Measurements from ENCODE around the gene SRCAP. TPM values are rescaled to one million over a fixed set of nuclear protein-coding genes. Genes with fewer than 3 reads are reported as not detected.

The SRCAP gene
- total RNA-seq, 1 experiment from 2014 or later, result 58.5 TPM

DNA sequence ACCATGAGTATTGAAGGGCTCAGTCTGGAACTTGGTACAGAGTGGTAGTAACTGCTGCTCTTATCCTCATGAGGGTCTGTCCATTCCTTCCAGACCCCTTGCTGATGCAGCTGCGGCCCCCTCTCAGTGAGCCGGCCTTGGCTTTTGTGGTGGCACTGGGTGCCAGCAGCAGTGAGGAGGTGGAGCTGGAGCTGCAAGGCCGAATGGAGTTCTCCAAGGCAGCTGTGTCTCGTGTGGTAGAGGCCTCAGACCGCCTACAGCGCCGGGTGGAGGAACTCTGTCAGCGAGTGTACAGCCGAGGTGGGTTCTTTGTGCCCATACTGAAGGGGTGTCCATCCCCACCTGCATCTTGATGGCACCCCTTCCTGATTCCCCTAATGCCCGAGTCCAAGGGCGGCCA, 65.1 kb downstream of the SRCAP start:
- H3K36me3 Mint-ChIP-seq, result peaks cover 62% of the 10 kb centered on the region
- no peak for TF ChIP-seq OVOL2 (CRISPR knock-in tag; IDR thresholded peaks at IDR 0.05; ENCODE audit: borderline replicate concordance)
- TF ChIP-seq, protein P1, sequence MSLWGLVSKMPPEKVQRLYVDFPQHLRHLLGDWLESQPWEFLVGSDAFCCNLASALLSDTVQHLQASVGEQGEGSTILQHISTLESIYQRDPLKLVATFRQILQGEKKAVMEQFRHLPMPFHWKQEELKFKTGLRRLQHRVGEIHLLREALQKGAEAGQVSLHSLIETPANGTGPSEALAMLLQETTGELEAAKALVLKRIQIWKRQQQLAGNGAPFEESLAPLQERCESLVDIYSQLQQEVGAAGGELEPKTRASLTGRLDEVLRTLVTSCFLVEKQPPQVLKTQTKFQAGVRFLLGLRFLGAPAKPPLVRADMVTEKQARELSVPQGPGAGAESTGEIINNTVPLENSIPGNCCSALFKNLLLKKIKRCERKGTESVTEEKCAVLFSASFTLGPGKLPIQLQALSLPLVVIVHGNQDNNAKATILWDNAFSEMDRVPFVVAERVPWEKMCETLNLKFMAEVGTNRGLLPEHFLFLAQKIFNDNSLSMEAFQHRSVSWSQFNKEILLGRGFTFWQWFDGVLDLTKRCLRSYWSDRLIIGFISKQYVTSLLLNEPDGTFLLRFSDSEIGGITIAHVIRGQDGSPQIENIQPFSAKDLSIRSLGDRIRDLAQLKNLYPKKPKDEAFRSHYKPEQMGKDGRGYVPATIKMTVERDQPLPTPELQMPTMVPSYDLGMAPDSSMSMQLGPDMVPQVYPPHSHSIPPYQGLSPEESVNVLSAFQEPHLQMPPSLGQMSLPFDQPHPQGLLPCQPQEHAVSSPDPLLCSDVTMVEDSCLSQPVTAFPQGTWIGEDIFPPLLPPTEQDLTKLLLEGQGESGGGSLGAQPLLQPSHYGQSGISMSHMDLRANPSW (CRISPR knock-in tag; conservative IDR thresholded peaks at IDR 0.05; ENCODE audit: low read depth), result no peak
- H3K4me1 Mint-ChIP-seq, result peaks cover 21% of the 10 kb centered on the region
- no peaks in the 10 kb centered on the region for H3K9me3 Mint-ChIP-seq
- DNase-seq (ENCODE audit: low spot score) (no peak), ATAC-seq (no peak)
- H3K27ac Mint-ChIP-seq, result no peak overlapping the region
- peak overlapping the region; percentile 94 for H3K4me3 Mint-ChIP-seq
- H3K27me3 Mint-ChIP-seq (ENCODE audit: low read depth), result no peaks in the 10 kb centered on the region
- CTCF ChIA-PET, result no interaction called here
- POLR2A ChIA-PET, result no interaction called here

DNA sequence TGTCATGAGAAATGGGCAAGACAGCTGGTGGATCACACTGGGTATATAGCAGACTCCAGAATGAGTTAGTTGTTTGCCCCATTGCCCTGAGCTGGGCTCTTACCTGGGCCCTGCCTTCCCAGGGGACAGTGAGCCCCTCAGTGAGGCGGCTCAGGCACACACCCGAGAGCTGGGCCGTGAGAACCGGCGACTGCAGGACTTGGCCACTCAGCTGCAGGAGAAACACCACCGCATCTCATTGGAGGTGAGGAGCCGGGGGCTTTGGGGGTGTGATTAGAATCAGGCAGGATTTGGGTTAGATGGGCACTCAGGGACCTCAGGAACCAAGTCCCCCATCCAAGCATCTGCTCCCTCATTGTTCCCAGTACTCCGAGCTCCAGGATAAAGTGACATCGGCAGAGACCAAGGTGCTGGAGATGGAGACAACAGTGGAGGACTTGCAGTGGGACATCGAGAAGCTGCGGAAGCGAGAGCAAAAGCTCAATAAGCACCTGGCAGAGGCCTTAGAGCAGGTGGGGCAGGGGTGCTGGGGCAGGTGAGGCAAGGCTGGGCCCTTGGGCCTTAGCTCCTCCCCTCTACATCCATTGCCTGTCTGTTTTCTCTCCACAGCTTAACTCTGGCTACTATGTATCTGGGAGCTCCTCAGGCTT, 66.0 kb downstream of the SRCAP start:
- Mint-ChIP-seq H3K9me3 (no peaks in the 10 kb centered on the region), H3K27ac (no peak overlapping the region), H3K4me1 (peaks cover 21% of the 10 kb centered on the region), H3K36me3 (peaks cover 69% of the 10 kb centered on the region), H3K4me3 (no peak overlapping the region), H3K27me3 (ENCODE audit: low read depth) (no peaks in the 10 kb centered on the region)
- POLR2A ChIA-PET, result no interaction called here
- CTCF ChIA-PET, result no interaction called here
- TF ChIP-seq, protein P2, sequence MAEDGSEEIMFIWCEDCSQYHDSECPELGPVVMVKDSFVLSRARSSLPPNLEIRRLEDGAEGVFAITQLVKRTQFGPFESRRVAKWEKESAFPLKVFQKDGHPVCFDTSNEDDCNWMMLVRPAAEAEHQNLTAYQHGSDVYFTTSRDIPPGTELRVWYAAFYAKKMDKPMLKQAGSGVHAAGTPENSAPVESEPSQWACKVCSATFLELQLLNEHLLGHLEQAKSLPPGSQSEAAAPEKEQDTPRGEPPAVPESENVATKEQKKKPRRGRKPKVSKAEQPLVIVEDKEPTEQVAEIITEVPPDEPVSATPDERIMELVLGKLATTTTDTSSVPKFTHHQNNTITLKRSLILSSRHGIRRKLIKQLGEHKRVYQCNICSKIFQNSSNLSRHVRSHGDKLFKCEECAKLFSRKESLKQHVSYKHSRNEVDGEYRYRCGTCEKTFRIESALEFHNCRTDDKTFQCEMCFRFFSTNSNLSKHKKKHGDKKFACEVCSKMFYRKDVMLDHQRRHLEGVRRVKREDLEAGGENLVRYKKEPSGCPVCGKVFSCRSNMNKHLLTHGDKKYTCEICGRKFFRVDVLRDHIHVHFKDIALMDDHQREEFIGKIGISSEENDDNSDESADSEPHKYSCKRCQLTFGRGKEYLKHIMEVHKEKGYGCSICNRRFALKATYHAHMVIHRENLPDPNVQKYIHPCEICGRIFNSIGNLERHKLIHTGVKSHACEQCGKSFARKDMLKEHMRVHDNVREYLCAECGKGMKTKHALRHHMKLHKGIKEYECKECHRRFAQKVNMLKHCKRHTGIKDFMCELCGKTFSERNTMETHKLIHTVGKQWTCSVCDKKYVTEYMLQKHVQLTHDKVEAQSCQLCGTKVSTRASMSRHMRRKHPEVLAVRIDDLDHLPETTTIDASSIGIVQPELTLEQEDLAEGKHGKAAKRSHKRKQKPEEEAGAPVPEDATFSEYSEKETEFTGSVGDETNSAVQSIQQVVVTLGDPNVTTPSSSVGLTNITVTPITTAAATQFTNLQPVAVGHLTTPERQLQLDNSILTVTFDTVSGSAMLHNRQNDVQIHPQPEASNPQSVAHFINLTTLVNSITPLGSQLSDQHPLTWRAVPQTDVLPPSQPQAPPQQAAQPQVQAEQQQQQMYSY (CRISPR knock-in tag; IDR thresholded peaks at IDR 0.05), result no peak
- TF ChIP-seq ZNF317 (CRISPR knock-in tag; IDR thresholded peaks at IDR 0.05; ENCODE audit: borderline replicate concordance, low read depth), result no peak
- no peak for TF ChIP-seq PRRX2 (CRISPR knock-in tag; IDR thresholded peaks at IDR 0.05)
- TF ChIP-seq, protein P3, sequence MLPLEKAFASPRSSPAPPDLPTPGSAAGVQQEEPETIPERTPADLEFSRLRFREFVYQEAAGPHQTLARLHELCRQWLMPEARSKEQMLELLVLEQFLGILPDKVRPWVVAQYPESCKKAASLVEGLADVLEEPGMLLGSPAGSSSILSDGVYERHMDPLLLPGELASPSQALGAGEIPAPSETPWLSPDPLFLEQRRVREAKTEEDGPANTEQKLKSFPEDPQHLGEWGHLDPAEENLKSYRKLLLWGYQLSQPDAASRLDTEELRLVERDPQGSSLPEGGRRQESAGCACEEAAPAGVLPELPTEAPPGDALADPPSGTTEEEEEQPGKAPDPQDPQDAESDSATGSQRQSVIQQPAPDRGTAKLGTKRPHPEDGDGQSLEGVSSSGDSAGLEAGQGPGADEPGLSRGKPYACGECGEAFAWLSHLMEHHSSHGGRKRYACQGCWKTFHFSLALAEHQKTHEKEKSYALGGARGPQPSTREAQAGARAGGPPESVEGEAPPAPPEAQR (CRISPR knock-in tag; IDR thresholded peaks at IDR 0.05), result no peak
- TF ChIP-seq, protein P4, sequence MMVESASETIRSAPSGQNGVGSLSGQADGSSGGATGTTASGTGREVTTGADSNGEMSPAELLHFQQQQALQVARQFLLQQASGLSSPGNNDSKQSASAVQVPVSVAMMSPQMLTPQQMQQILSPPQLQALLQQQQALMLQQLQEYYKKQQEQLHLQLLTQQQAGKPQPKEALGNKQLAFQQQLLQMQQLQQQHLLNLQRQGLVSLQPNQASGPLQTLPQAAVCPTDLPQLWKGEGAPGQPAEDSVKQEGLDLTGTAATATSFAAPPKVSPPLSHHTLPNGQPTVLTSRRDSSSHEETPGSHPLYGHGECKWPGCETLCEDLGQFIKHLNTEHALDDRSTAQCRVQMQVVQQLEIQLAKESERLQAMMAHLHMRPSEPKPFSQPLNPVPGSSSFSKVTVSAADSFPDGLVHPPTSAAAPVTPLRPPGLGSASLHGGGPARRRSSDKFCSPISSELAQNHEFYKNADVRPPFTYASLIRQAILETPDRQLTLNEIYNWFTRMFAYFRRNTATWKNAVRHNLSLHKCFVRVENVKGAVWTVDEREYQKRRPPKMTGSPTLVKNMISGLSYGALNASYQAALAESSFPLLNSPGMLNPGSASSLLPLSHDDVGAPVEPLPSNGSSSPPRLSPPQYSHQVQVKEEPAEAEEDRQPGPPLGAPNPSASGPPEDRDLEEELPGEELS (CRISPR knock-in tag; IDR thresholded peaks at IDR 0.05), result no peak
- no peak for TF ChIP-seq SMAD4 (CRISPR knock-in tag; IDR thresholded peaks at IDR 0.05)
- TF ChIP-seq CREM (CRISPR knock-in tag; IDR thresholded peaks at IDR 0.05), result no peak
- TF ChIP-seq NFATC4 (CRISPR knock-in tag; IDR thresholded peaks at IDR 0.05), result no peak
- ATAC-seq (no peak), DNase-seq (ENCODE audit: low spot score) (no peak)

DNA sequence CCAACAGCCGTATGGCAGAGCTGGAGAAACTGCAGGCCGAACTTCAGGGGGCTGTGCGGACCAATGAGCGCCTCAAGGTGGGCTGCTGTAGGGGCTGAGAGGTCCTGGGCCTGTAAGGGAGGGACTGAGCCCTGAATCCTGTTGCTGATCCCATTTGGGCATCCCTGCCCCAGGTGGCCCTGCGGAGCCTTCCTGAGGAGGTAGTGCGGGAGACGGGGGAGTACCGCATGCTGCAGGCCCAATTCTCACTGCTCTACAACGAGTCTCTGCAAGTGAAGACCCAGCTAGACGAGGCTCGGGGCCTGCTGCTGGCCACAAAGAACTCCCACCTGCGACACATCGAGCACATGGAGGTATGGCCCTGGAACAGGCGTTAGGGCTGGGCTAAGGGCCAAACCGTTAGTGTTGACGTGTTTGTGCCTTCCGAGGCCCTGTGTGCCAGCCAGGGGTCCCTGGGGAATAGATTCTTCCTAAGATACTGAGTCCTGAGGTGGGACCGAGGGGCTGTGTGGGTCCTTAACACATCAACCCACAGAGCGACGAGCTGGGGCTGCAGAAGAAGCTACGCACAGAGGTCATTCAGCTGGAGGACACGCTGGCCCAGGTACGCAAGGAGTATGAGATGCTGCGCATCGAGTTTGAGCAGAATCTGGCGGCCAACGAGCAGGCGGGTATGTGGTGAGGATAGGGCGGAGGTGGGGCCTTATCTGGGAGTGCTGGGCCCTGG, 67.4 kb downstream of the SRCAP start:
- ChIA-PET CTCF (no interaction called here), POLR2A (interaction anchor here (0.7 kb wide), 1 partner anchor 114 kb away, joined by 3 read pairs; no protein-coding TSS in a partner anchor)
- DNase-seq (ENCODE audit: low spot score), result no peak
- peaks cover 12% of the 10 kb centered on the region for H3K4me1 Mint-ChIP-seq
- H3K4me3 Mint-ChIP-seq, result no peak overlapping the region
- ATAC-seq, result no peak
- peaks cover 77% of the 10 kb centered on the region for H3K36me3 Mint-ChIP-seq
- no peaks in the 10 kb centered on the region for H3K9me3 Mint-ChIP-seq
- H3K27me3 Mint-ChIP-seq (ENCODE audit: low read depth), result no peaks in the 10 kb centered on the region
- TF ChIP-seq ATF1 (CRISPR knock-in tag; IDR thresholded peaks at IDR 0.05), result no peak
- TF ChIP-seq, protein P5, sequence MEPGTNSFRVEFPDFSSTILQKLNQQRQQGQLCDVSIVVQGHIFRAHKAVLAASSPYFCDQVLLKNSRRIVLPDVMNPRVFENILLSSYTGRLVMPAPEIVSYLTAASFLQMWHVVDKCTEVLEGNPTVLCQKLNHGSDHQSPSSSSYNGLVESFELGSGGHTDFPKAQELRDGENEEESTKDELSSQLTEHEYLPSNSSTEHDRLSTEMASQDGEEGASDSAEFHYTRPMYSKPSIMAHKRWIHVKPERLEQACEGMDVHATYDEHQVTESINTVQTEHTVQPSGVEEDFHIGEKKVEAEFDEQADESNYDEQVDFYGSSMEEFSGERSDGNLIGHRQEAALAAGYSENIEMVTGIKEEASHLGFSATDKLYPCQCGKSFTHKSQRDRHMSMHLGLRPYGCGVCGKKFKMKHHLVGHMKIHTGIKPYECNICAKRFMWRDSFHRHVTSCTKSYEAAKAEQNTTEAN (CRISPR knock-in tag; IDR thresholded peaks at IDR 0.05), result no peak
- TF ChIP-seq, protein P6, sequence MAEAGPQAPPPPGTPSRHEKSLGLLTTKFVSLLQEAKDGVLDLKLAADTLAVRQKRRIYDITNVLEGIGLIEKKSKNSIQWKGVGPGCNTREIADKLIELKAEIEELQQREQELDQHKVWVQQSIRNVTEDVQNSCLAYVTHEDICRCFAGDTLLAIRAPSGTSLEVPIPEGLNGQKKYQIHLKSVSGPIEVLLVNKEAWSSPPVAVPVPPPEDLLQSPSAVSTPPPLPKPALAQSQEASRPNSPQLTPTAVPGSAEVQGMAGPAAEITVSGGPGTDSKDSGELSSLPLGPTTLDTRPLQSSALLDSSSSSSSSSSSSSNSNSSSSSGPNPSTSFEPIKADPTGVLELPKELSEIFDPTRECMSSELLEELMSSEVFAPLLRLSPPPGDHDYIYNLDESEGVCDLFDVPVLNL (CRISPR knock-in tag; IDR thresholded peaks at IDR 0.05; ENCODE audit: borderline replicate concordance, low read depth), result no peak
- TF ChIP-seq, protein P7, sequence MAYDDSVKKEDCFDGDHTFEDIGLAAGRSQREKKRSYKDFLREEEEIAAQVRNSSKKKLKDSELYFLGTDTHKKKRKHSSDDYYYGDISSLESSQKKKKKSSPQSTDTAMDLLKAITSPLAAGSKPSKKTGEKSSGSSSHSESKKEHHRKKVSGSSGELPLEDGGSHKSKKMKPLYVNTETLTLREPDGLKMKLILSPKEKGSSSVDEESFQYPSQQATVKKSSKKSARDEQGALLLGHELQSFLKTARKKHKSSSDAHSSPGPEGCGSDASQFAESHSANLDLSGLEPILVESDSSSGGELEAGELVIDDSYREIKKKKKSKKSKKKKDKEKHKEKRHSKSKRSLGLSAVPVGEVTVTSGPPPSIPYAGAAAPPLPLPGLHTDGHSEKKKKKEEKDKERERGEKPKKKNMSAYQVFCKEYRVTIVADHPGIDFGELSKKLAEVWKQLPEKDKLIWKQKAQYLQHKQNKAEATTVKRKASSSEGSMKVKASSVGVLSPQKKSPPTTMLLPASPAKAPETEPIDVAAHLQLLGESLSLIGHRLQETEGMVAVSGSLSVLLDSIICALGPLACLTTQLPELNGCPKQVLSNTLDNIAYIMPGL (CRISPR knock-in tag; IDR thresholded peaks at IDR 0.05), result no peak
- H3K27ac Mint-ChIP-seq, result no peak overlapping the region

All from WTC11 (cell line).